OCI-LY7 (cell line): ENCODE data around the gene BUD13. TPM values are rescaled to one million over a fixed set of nuclear protein-coding genes. Genes with fewer than 3 reads are reported as not detected.
A peak's percentile ranks its signal among the peaks of the same experiment; 100 is the strongest.

Experiments used
- Bru-seq: library from RNA; stranded (reverse); fragments of 400-500 nt; gene quantifications from one replicate; lab custom pipeline; 2021; lab: Mats Ljungman, UMichigan
- BruChase-seq, 2 experiments: library from RNA; stranded (reverse); fragments of 400-500 nt; gene quantifications; one replicate each; lab custom pipeline; 2021; lab: Mats Ljungman, UMichigan
- BruUV-seq: library from RNA; stranded (reverse); fragments of 400-500 nt; replicated peaks from 2 replicates; lab custom pipeline; 2021; lab: Mats Ljungman, UMichigan
- CTCF ChIA-PET: fragments of 300-600 bp; sonication (Branson Sonifier 250); formaldehyde crosslinking; loops from one replicate; lab custom pipeline; 2022; ENCODE audit warnings: antibody characterized with exemption; ENCODE audit not compliant: unreplicated experiment; lab: Charles Lee
- POLR2A ChIA-PET: fragments of 300-600 bp; sonication (Branson Sonifier 250); formaldehyde crosslinking; loops from one replicate; lab custom pipeline; 2022; ENCODE audit warnings: antibody characterized with exemption; lab: Charles Lee
- DNase-seq: peaks from one replicate; pipeline ENCODE4 v3.0.0-alpha.2; 2015; ENCODE audit warnings: low spot score
- H2AFZ ChIP-seq: fragments of 200-600 bp; sonication (generic), shearing (Covaris generic); 2 replicates; pipeline ENCODE4 v1.6.1; 2014; ENCODE audit warnings: mild to moderate bottlenecking, antibody characterized with exemption, low read length, moderate library complexity
- H3K27ac ChIP-seq: fragments of 200-600 bp; sonication (generic); 2 replicates; pipeline ENCODE4 v1.5.1; 2014; ENCODE audit warnings: mixed run types, low read depth, mild to moderate bottlenecking, moderate library complexity, low read length, inconsistent platforms; ENCODE audit not compliant: poor library complexity, severe bottlenecking
- H3K36me3 ChIP-seq: fragments of 200-600 bp; sonication (generic); 2 replicates; pipeline ENCODE4 v1.6.1; 2014; ENCODE audit warnings: mild to moderate bottlenecking, antibody characterized with exemption, low read length, moderate library complexity, mixed read lengths; ENCODE audit not compliant: insufficient read depth
- H3K4me1 ChIP-seq: fragments of 200-600 bp; sonication (generic); 2 replicates; pipeline ENCODE4 v1.5.1; 2014; ENCODE audit warnings: mild to moderate bottlenecking, low read length; ENCODE audit not compliant: insufficient read depth, poor library complexity, severe bottlenecking
- H3K4me2 ChIP-seq: fragments of 200-600 bp; sonication (generic); 2 replicates; pipeline ENCODE4 v1.6.1; 2014; ENCODE audit warnings: mild to moderate bottlenecking, low read length
- H3K4me3 ChIP-seq: fragments of 200-600 bp; sonication (generic); 2 replicates; pipeline ENCODE4 v1.5.1; 2014; ENCODE audit warnings: mild to moderate bottlenecking, low read depth, low read length; ENCODE audit not compliant: poor library complexity, severe bottlenecking
- H3K79me2 ChIP-seq: fragments of 200-600 bp; sonication (generic); 2 replicates; pipeline ENCODE4 v1.6.1; 2016; ENCODE audit warnings: low read depth, mild to moderate bottlenecking, low read length, moderate library complexity, mixed read lengths; ENCODE audit not compliant: insufficient read depth
- H3K9me2 ChIP-seq: fragments of 200-600 bp; sonication (generic); 2 replicates; pipeline ENCODE4 v1.6.1; 2016; ENCODE audit warnings: mild to moderate bottlenecking, low read length, mixed read lengths; ENCODE audit not compliant: insufficient read depth
- H3K9me3 ChIP-seq: fragments of 200-600 bp; sonication (generic); 2 replicates; pipeline ENCODE4 v1.6.1; 2014; ENCODE audit warnings: mild to moderate bottlenecking, mixed run types, low read length, mixed read lengths
- H4K20me1 ChIP-seq: fragments of 200-600 bp; sonication (generic); 2 replicates; pipeline ENCODE4 v1.6.1; 2014; ENCODE audit warnings: mild to moderate bottlenecking, antibody characterized with exemption, low read length, moderate library complexity, mixed read lengths; ENCODE audit not compliant: insufficient read depth
- EZH2phosphoT487 ChIP-seq: fragments of 200-600 bp; sonication (generic); IDR thresholded peaks from 2 replicates; pipeline ENCODE4 v1.6.1; 2018; ENCODE audit warnings: low read depth, borderline replicate concordance, mild to moderate bottlenecking, mixed run types, antibody characterized with exemption, low read length, moderate library complexity, mixed read lengths
- intact Hi-C: fragments of 100-400 bp; cut with micrococcal nuclease; formaldehyde crosslinking; loops from one replicate; pipeline ENCODE4 v1.10.0; 2022; ENCODE audit not compliant: unreplicated experiment
- long read RNA-seq: library from polyadenylated mRNA; stranded (forward); transcript quantifications from one replicate; pipeline ENCODE4 v2.0.0, GENCODE V29; 2022
- total RNA-seq, 2 experiments: library from RNA; depleted of rRNA in 1 of 2; stranded (reverse); fragments of >200 nt in 1 of 2; shearing (Covaris generic) in 1 of 2; gene quantifications; 2 replicates each; pipeline ENCODE4 v1.2.3, GENCODE V29; 2014 to 2022
- TF ChIP-seq, protein P1 (sequence below): fragments of 200-600 bp; sonication (generic); conservative IDR thresholded peaks from 2 replicates; pipeline ENCODE4 v1.5.1; 2014; ENCODE audit warnings: mild to moderate bottlenecking, antibody characterized with exemption, low read length, moderate library complexity, mixed read lengths

BUD13 gene, protein sequence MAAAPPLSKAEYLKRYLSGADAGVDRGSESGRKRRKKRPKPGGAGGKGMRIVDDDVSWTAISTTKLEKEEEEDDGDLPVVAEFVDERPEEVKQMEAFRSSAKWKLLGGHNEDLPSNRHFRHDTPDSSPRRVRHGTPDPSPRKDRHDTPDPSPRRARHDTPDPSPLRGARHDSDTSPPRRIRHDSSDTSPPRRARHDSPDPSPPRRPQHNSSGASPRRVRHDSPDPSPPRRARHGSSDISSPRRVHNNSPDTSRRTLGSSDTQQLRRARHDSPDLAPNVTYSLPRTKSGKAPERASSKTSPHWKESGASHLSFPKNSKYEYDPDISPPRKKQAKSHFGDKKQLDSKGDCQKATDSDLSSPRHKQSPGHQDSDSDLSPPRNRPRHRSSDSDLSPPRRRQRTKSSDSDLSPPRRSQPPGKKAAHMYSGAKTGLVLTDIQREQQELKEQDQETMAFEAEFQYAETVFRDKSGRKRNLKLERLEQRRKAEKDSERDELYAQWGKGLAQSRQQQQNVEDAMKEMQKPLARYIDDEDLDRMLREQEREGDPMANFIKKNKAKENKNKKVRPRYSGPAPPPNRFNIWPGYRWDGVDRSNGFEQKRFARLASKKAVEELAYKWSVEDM
- total RNA-seq (2014; rRNA removed; shearing (Covaris generic)) (28.6 and 34.1 TPM in 2 replicates), total RNA-seq (2022) (30.3 and 33.1 TPM in 2 replicates), Bru-seq, nascent RNA (percentile 86 among the genes with signal in this experiment), BruChase-seq, experiment 1, labeled RNA remaining after a 6-hour chase (percentile 68 among the genes with signal in this experiment), BruChase-seq, experiment 2, labeled RNA remaining after a 2-hour chase (percentile 75 among the genes with signal in this experiment)
- long read RNA-seq, transcript BUD13-201 (10 exons, 2,196 nt) = major isoform, 33 of 45 reads
- long read RNA-seq, partial matches to known transcripts = 4 of 45 reads
- long read RNA-seq, other reads (novel, unspliced or antisense) = 7 of 45 reads

DNA sequence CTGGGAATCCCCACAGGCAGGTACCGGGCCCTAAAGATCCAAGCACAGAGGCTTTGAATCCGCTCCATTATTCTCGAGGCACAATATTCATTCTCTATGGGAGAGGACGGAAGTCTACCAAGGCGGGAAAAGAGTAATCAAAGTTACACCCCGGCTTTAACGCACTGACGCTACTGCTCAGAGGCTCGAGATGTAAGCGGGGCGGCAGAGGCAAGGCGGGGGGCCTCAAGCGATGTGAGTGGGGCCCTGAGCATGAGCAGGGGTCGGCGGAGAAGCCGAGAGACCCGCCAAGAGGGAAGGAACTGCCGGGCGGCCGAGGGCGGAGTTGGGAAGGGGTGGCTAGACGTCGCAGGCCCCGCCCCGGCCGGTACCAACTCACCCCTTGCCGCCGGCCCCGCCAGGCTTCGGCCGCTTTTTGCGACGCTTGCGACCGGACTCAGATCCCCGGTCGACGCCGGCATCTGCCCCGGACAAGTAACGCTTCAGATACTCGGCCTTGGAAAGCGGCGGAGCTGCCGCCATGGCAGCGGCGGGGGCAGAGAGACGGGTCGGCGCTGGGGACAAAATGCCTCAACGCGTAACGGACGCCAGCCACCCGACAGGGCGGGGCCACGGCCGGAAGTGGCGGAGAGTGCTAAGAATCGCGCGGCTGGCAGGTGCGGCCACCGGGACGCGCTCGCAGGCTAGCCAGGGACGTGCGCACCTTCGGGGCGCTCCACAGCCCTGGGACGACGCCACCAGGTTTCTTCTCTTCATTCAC, at the start of gene BUD13:
BUD13 (minus strand) TSS at position 545 of the 760 bp plus-strand sequence; CDS start at position 522, 23 bp downstream.
- H3K4me1 ChIP-seq = peaks cover 43% of the 10 kb centered on the region
- CTCF ChIA-PET = interaction anchor here (0.5 kb wide), 1 partner anchor 30 kb away, joined by 3 read pairs; no protein-coding TSS in a partner anchor
- peak within 1 kb of the TSS; percentile 81 for H3K4me3 ChIP-seq
- TF ChIP-seq EZH2phosphoT487 = no peak
- TF ChIP-seq, protein P1, sequence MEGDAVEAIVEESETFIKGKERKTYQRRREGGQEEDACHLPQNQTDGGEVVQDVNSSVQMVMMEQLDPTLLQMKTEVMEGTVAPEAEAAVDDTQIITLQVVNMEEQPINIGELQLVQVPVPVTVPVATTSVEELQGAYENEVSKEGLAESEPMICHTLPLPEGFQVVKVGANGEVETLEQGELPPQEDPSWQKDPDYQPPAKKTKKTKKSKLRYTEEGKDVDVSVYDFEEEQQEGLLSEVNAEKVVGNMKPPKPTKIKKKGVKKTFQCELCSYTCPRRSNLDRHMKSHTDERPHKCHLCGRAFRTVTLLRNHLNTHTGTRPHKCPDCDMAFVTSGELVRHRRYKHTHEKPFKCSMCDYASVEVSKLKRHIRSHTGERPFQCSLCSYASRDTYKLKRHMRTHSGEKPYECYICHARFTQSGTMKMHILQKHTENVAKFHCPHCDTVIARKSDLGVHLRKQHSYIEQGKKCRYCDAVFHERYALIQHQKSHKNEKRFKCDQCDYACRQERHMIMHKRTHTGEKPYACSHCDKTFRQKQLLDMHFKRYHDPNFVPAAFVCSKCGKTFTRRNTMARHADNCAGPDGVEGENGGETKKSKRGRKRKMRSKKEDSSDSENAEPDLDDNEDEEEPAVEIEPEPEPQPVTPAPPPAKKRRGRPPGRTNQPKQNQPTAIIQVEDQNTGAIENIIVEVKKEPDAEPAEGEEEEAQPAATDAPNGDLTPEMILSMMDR = no peak
- no peaks in the 10 kb centered on the region for H4K20me1 ChIP-seq
- peak; percentile 94 for DNase-seq
- H3K9me2 ChIP-seq = no peaks in the 10 kb centered on the region
- intact Hi-C loops = loop anchor here (1.0 to 5.0 kb wide), 3 partner anchors 16 to 460 kb away; partner anchors contain the start of genes PCSK7, RNF214, SIDT2 and ZPR1
- no peaks in the 10 kb centered on the region for H3K9me3 ChIP-seq
- no TSS peak for BruUV-seq
- peak within 1 kb of the TSS; percentile 81 for H3K27ac ChIP-seq
- H3K4me2 ChIP-seq = peak within 1 kb of the TSS; percentile 86
- peaks cover 43% of the 10 kb centered on the region for H3K36me3 ChIP-seq
- peaks cover 33% of the 10 kb centered on the region for H3K79me2 ChIP-seq
- H2AFZ ChIP-seq = peak within 1 kb of the TSS; percentile 75
- POLR2A ChIA-PET = interaction anchor here (0.9 to 3.2 kb wide), 8 partner anchors 8 to 499 kb away, joined by 3 to 19 read pairs (median 3); partner anchors contain the start of gene ZPR1

DNA sequence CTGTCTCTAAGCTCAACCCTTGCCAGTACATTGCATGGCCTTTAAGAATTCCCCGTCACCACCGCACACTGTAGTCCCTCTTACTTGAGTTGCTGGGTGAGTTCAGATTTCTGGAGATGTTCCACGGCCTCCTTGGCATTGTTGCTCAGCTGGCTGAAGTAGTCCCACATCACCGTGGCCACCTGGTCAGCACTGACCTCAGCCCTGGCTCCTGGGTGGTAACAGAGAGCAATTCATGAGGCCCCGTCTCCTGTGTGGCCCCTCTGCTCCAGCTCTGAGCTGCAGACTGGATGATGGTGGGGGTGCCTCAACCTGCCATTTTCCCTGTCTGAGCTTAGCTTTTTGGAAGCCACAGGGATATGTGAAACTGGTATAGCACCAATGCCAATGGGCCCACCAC, 49.8 kb upstream of the BUD13 start:
- no peak for DNase-seq
- ChIA-PET POLR2A (interaction anchor here (0.6 to 1.6 kb wide), 2 partner anchors 13 to 145 kb away, joined by 4 read pairs; no protein-coding TSS in a partner anchor), CTCF (no interaction called here)
- Histone ChIP-seq H3K36me3 (no peaks in the 10 kb centered on the region), H3K4me1 (no peaks in the 10 kb centered on the region), H3K9me2 (no peaks in the 10 kb centered on the region), H3K9me3 (no peaks in the 10 kb centered on the region), H4K20me1 (no peaks in the 10 kb centered on the region), H3K79me2 (no peaks in the 10 kb centered on the region), H3K4me3 (no peak overlapping the region), H2AFZ (no peak overlapping the region), H3K4me2 (no peak overlapping the region), H3K27ac (no peak overlapping the region)
- intact Hi-C loops = no loop called here
- TF ChIP-seq, protein P1 = no peak
- TF ChIP-seq EZH2phosphoT487 = no peak
- BruUV-seq = no TSS peak
